RWPE1 (cell line): ENCODE results near the gene MAP3K19.
A peak's percentile ranks its signal among the peaks of the same experiment; 100 is the strongest.

Experiments
- CTCF ChIA-PET: fragments of 350-600 bp; sonication (Branson Sonifier 250); formaldehyde crosslinking; extraction: SDS; loops from one replicate; lab custom pipeline; 2021; lab: Yijun Ruan, JAX
- POLR2A ChIA-PET: fragments of 400-600 bp; formaldehyde crosslinking; extraction: SDS; loops from one replicate; lab custom pipeline; 2020; ENCODE audit warnings: antibody characterized with exemption; ENCODE audit not compliant: low non-redundant PET; lab: Yijun Ruan, JAX
- DNase-seq: peaks from one replicate; pipeline ENCODE4 v3.0.0; 2012; ENCODE audit warnings: low spot score
- H3K27ac ChIP-seq: fragments of 450-650 bp; 2 replicates; pipeline ENCODE4 v1.5.1; 2017
- TF ChIP-seq, protein P1 (sequence below): fragments of 450-650 bp; conservative IDR thresholded peaks from 2 replicates; pipeline ENCODE4 v1.5.1; 2017; ENCODE audit warnings: low read depth, mild to moderate bottlenecking

The MAP3K19 gene

DNA sequence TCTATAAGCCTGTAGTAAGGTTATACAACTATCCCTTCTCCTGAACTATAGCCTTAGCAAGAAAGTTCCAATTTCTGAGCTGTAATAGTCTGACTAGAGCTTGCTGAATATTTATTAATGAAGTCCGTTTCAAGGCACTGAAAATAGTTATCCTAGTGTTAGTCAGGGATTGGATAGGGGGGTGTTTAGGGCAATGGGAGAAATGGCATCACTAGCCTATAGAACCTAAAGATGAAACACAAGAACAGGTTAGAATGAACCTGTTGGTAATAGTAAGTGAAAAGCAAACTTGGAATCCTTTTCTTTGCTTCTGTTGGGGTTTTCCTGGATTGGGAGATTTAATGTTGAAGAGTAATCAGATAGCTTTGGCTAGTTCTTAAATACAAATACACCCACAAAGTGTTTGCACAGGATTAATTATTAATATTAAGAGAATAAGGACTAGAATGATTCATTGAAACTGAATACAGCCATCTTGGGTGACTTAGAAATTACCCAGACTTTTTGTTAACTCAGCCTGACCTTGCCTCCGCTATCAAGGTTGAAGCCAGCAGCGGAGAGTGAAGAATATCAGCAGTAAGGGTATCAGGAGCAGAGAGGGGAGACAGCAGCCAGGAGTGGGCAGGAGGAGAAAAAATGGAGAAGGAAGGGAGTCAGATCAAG lies 114.3 kb downstream of the MAP3K19 start:
- CTCF ChIA-PET = no interaction called here
- H3K27ac ChIP-seq = no peak overlapping the region
- POLR2A ChIA-PET = no interaction called here
- DNase-seq = no peak
- TF ChIP-seq, protein P1, sequence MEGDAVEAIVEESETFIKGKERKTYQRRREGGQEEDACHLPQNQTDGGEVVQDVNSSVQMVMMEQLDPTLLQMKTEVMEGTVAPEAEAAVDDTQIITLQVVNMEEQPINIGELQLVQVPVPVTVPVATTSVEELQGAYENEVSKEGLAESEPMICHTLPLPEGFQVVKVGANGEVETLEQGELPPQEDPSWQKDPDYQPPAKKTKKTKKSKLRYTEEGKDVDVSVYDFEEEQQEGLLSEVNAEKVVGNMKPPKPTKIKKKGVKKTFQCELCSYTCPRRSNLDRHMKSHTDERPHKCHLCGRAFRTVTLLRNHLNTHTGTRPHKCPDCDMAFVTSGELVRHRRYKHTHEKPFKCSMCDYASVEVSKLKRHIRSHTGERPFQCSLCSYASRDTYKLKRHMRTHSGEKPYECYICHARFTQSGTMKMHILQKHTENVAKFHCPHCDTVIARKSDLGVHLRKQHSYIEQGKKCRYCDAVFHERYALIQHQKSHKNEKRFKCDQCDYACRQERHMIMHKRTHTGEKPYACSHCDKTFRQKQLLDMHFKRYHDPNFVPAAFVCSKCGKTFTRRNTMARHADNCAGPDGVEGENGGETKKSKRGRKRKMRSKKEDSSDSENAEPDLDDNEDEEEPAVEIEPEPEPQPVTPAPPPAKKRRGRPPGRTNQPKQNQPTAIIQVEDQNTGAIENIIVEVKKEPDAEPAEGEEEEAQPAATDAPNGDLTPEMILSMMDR = no peak

DNA sequence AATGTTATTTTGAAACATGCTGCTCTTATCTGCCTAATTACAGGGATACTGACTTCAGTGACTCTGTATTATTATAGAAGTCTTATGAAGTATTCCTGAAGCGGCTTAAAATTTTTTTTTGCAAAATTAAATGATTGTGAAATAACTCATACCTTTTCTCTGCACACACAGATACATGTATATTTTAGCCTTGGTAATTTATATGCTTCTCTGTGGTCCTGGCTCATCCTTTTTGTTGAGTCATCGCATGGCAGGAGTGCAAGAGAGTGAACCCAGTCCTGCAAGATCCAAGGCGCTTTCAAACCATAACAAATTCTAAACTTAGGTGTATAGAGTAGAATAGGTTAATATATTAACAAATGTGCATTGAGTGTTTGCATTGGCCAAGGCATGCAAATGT lies 120.1 kb downstream of the MAP3K19 start:
- H3K27ac ChIP-seq = no peak overlapping the region
- DNase-seq = peak; percentile 13
- ChIA-PET CTCF (interaction anchor here (0.8 kb wide), 1 partner anchor 467 kb away, joined by 4 read pairs; no protein-coding TSS in a partner anchor), POLR2A (no interaction called here)
- TF ChIP-seq, protein P1 = no peak

DNA sequence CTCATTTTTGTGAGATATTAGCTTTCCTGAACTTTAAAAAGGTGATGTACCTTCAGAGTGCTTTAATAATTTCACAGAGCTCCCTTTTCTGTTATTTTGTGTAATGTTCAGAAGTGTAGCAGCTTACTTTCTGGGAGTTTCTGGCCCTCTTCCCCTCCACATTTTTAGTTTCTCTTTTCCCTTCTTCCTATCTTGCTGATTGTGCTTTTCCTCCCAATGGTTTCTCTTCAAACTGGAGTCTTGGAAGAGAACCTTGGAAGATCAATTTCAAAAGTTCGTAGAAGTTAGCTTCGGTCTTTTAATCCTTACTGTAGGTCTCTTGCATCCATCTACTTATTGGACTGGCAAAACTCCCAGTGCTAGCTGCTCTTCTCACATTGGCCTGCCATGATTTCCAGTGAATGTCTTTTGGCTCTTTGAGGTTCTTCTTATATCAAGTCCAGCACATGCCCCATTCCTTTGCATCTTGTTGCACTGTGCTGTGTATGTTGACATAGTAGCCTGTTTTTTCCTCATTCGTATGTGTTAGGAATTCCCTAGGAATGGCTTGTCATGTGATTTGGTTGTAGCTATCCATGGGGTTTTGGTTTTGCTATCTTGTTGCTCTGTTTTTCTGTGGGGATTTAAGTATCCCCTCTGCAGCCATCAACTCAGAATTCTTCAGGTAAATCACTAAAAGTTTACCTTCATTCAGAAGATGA lies 120.9 kb downstream of the MAP3K19 start:
- ChIA-PET POLR2A (no interaction called here), CTCF (interaction anchor here (0.6 kb wide), 1 partner anchor 1549 kb away, joined by 3 read pairs; no protein-coding TSS in a partner anchor)
- no peak overlapping the region for H3K27ac ChIP-seq
- DNase-seq = no peak
- TF ChIP-seq, protein P1 = no peak

- no peak overlapping the region for H3K27ac ChIP-seq
- CTCF ChIA-PET = no interaction called here
- TF ChIP-seq, protein P1 = no peak
- POLR2A ChIA-PET = no interaction called here
- no peak for DNase-seq
Measured at GRCh38 chr2:134924912-134925311, 122.3 kb downstream of the MAP3K19 start.

DNA sequence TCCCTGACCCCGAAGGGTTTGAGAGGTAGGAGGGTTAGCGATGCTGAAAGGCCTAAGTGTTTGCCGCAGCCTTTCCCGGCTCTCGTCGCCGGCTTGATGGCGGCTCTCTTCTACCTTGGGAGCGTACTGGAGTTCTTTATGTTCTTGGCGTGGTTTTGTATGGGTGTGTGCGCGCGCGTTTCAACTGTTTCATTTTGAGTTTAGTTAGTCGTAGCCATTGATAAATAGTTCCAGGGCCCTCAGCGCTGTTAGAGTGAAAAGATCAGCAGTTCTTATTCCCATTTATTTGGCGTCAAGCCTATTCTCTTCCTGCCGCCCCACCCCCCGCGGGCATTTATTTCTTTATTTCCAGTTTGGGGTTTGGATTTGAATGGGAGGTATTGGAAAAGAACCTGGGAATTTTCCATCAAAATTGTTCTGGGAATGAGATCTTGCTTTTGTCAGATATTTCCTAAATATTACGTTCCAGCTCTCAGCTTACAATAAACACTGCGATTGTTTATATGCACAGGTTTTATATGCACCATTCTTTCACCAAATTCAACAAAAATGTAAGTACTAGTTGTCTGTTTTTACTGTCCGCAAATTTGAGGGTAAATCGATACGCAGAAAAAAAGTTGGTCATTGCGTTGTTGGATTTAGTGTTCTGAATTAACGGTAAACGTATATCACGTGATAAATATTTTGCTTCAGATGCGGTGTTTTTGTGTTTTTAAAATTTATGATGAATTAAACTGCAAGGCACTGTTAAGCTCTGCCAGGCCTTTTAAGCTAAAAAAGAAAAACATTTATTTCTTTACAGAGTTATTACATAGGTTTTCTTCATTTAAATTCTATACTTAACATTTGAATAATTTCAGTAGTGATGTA lies 127.7 kb downstream of the MAP3K19 start:
- CTCF ChIA-PET = interaction anchor here (0.6 kb wide), 1 partner anchor 612 kb away, joined by 3 read pairs; the partner anchor contains the start of genes R3HDM1 and ZRANB3
- peak overlapping the region; percentile 98 for H3K27ac ChIP-seq
- TF ChIP-seq, protein P1 = no peak
- POLR2A ChIA-PET = no interaction called here
- peak; percentile 32 for DNase-seq
